AG08395 (cell line): ENCODE data around the gene LRRC36.
A peak's percentile ranks its signal among the peaks of the same experiment; 100 is the strongest.

Source experiments
- DNase-seq: peaks from one replicate; pipeline ENCODE4 v3.0.0; 2012; ENCODE audit warnings: mixed read lengths, low spot score

LRRC36 gene

GRCh38 chr16:67294171-67294757 lies 32.4 kb upstream of the LRRC36 start:
- no peak for DNase-seq

- peak; percentile 70 for DNase-seq
Measured at GRCh38 chr16:67294938-67295361, 31.7 kb upstream of the LRRC36 start.

GRCh38 chr16:67296420-67296819 lies 30.2 kb upstream of the LRRC36 start:
- DNase-seq = peak; percentile 82

GRCh38 chr16:67298277-67298676 lies 28.3 kb upstream of the LRRC36 start:
- no peak for DNase-seq

GRCh38 chr16:67299269-67299668 lies 27.3 kb upstream of the LRRC36 start:
- DNase-seq = no peak

GRCh38 chr16:67301080-67301782 lies 25.4 kb upstream of the LRRC36 start:
- no peak for DNase-seq

- DNase-seq = no peak
Measured at GRCh38 chr16:67302076-67302475, 24.5 kb upstream of the LRRC36 start.

- no peak for DNase-seq
Measured at GRCh38 chr16:67302970-67303369, 23.6 kb upstream of the LRRC36 start.

- peak; percentile 72 for DNase-seq
Measured at GRCh38 chr16:67304020-67304419, 22.6 kb upstream of the LRRC36 start.

- no peak for DNase-seq
Measured at GRCh38 chr16:67305216-67306071, 21.2 kb upstream of the LRRC36 start.

GRCh38 chr16:67310561-67310960 lies 16.1 kb upstream of the LRRC36 start:
- DNase-seq = no peak

- DNase-seq = peak; percentile 98
Measured at GRCh38 chr16:67311607-67312488, 14.8 kb upstream of the LRRC36 start.

- DNase-seq = no peak
Measured at GRCh38 chr16:67312719-67313118, 13.9 kb upstream of the LRRC36 start.

GRCh38 chr16:67317853-67318252 lies 8.8 kb upstream of the LRRC36 start:
- no peak for DNase-seq

GRCh38 chr16:67326115-67326471 lies 522 bp upstream of the LRRC36 start:
- DNase-seq = no peak

GRCh38 chr16:67327743-67328142 lies 1.1 kb downstream of the LRRC36 start:
- DNase-seq = no peak

GRCh38 chr16:67329901-67330300 lies 3.3 kb downstream of the LRRC36 start:
- no peak for DNase-seq

GRCh38 chr16:67333315-67333714 lies 6.7 kb downstream of the LRRC36 start:
- DNase-seq = no peak

GRCh38 chr16:67336116-67336515 lies 9.5 kb downstream of the LRRC36 start:
- no peak for DNase-seq

GRCh38 chr16:67336648-67337047 lies 10.0 kb downstream of the LRRC36 start:
- DNase-seq = no peak

- DNase-seq = peak; percentile 11
Measured at GRCh38 chr16:67339453-67339852, 12.8 kb downstream of the LRRC36 start.

- DNase-seq = no peak
Measured at GRCh38 chr16:67341250-67341649, 14.6 kb downstream of the LRRC36 start.
